ENCODE measurements around the gene MPZ. TPM values are rescaled to one million over a fixed set of nuclear protein-coding genes. Genes with fewer than 3 reads are reported as not detected.

MPZ gene
- total and polyA plus RNA-seq, 9 donors, result 6.5 to 38.1 (median 14.8) TPM

DNA sequence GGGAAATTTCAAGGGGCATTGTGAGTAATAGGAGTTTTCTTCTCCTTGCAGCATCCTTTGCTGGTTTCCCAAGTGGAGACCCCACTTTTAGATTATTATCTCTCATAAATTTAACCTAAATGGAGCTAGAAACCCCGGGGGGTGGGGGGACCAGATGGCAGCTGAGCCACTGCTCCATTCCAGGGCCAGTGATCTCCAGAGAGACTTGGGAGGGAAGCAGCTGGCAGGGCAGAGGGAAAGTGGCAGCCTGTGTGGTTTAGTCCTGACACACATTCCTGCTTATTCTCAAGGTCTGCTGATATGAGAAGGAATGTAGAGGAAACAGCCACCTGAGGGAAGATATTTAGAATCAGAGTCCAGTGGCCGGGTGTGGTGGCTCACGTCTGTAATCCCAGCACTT lies 34.9 kb downstream of the MPZ start:
- H3K27ac ChIP-seq (ENCODE audit: low read length), result no peak overlapping the region
- no peaks in the 10 kb centered on the region for H3K4me1 ChIP-seq (ENCODE audit: control insufficient read depth, insufficient read depth, low read length)
- no peak overlapping the region for H3K4me3 ChIP-seq (ENCODE audit: low read length)
- no peaks in the 10 kb centered on the region for H3K9me3 ChIP-seq (replicated peaks; ENCODE audit: control insufficient read depth, low read depth, low read length)
- no peak for DNase-seq
- no peaks in the 10 kb centered on the region for H3K36me3 ChIP-seq (ENCODE audit: control insufficient read depth, insufficient read depth, low read length)
- peaks cover 2% of the 10 kb centered on the region for H3K27me3 ChIP-seq (ENCODE audit: control insufficient read depth, insufficient read depth, low read length)
- no CpG with 5 or more reads among the region's 3 CpGs for WGBS (ENCODE audit: insufficient coverage)

DNA sequence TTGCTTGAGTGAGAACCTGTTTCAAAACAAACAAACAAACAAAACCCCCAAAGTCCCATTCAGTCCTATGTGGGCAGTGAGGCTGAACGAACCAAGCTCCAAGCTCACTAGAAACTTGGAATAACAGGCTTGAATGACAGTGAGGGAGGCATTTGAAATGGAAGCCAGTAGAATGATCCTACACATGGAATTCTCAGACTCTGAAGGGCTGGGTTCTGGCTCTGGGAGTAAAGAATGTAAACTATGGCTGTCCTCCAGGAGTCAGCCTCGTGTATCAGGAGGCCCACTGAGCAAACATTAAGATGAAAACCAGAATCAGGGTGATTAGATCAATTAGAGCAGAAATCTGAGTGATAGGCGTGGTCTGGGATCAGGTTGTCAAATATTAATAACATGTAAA lies 36.4 kb downstream of the MPZ start:
- Histone ChIP-seq H3K9me3 (replicated peaks; ENCODE audit: control insufficient read depth, low read depth, low read length) (no peaks in the 10 kb centered on the region), H3K27ac (ENCODE audit: low read length) (no peak overlapping the region), H3K4me1 (ENCODE audit: control insufficient read depth, insufficient read depth, low read length) (no peaks in the 10 kb centered on the region), H3K36me3 (ENCODE audit: control insufficient read depth, insufficient read depth, low read length) (no peaks in the 10 kb centered on the region), H3K4me3 (ENCODE audit: low read length) (no peak overlapping the region), H3K27me3 (ENCODE audit: control insufficient read depth, insufficient read depth, low read length) (peaks cover 2% of the 10 kb centered on the region)
- WGBS (ENCODE audit: insufficient coverage), result 0% methylated on average over 1 of the region's 3 CpGs
- no peak for DNase-seq

DNA sequence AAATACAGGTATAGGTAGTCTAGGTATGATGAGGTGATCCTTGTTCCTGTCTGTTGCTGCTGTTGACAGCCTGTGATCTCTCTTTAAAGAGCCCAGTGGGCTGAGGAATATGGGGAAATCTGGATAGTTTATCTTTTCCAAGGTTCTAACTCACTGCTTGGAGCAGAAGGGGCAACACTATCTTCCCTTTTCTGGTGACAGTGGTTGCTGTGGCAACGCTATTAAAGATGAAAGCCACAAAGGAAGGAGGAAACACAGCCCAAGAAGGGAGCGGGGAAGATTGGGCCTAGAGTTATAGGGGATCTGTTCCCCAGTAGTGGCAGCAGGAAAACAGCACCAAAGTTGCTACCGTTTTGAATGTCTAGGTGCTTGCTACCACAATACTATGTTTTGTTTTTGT lies 42.4 kb downstream of the MPZ start:
- Histone ChIP-seq H3K9me3 (replicated peaks; ENCODE audit: control insufficient read depth, low read depth, low read length) (no peaks in the 10 kb centered on the region), H3K36me3 (ENCODE audit: control insufficient read depth, insufficient read depth, low read length) (no peaks in the 10 kb centered on the region), H3K27me3 (ENCODE audit: control insufficient read depth, insufficient read depth, low read length) (no peaks in the 10 kb centered on the region), H3K4me1 (ENCODE audit: control insufficient read depth, insufficient read depth, low read length) (peaks cover 8% of the 10 kb centered on the region), H3K4me3 (ENCODE audit: low read length) (no peak overlapping the region), H3K27ac (ENCODE audit: low read length) (no peak overlapping the region)
- DNase-seq, result peak; percentile 45
- WGBS (ENCODE audit: insufficient coverage), result 60% methylated on average over 2 of the region's 3 CpGs

DNA sequence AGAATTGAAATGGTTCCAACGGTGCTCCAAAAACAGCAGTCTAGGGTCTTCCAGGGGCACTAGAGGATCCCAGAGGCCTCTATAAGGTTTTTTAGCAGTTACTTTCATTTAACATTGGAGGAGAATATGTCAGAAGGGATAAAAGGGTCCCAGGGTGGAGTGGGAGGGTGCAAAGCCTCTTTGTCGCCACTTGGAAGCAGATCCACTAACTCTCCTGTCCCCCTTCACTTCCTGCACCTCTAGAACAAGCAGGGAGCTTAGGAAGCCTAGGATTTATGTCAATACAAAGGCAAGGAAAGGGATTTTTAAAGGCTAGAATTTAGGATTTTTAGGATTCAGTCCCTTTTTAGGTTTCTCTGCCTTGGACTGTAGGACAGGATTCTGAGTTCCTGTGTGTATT lies 42.9 kb downstream of the MPZ start:
- Histone ChIP-seq H3K4me1 (ENCODE audit: control insufficient read depth, insufficient read depth, low read length) (peaks cover 8% of the 10 kb centered on the region), H3K36me3 (ENCODE audit: control insufficient read depth, insufficient read depth, low read length) (no peaks in the 10 kb centered on the region), H3K27me3 (ENCODE audit: control insufficient read depth, insufficient read depth, low read length) (no peaks in the 10 kb centered on the region), H3K4me3 (ENCODE audit: low read length) (no peak overlapping the region), H3K27ac (ENCODE audit: low read length) (no peak overlapping the region), H3K9me3 (replicated peaks; ENCODE audit: control insufficient read depth, low read depth, low read length) (no peaks in the 10 kb centered on the region)
- 14% methylated on average over 1 of the region's 2 CpGs for WGBS (ENCODE audit: insufficient coverage)
- DNase-seq, result no peak

DNA sequence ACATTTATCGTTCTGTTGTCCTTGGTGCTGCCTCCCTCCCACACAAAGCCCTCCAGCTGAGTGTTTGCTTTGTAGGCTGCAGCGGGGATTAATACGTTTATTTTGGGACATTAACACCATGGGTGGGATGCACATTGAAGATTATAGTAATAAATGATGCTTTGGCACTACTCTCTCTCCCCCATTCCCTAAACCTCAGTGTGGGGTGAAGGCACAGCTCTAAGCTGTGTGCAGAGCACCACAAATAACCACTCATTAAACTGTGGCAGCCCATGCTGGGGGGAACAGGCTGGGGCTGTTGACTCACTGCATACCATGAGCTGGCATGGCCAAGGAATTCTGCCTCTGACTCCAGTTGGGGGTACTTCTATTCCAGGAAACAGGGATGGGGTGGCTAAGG lies 43.6 kb downstream of the MPZ start:
- Histone ChIP-seq H3K4me3 (ENCODE audit: low read length) (no peak overlapping the region), H3K4me1 (ENCODE audit: control insufficient read depth, insufficient read depth, low read length) (peaks cover 10% of the 10 kb centered on the region), H3K9me3 (replicated peaks; ENCODE audit: control insufficient read depth, low read depth, low read length) (no peaks in the 10 kb centered on the region), H3K27me3 (ENCODE audit: control insufficient read depth, insufficient read depth, low read length) (peaks cover 3% of the 10 kb centered on the region), H3K36me3 (ENCODE audit: control insufficient read depth, insufficient read depth, low read length) (no peaks in the 10 kb centered on the region), H3K27ac (ENCODE audit: low read length) (no peak overlapping the region)
- DNase-seq, result no peak
- WGBS (ENCODE audit: insufficient coverage), result no CpG with 5 or more reads among the region's 3 CpGs

DNA sequence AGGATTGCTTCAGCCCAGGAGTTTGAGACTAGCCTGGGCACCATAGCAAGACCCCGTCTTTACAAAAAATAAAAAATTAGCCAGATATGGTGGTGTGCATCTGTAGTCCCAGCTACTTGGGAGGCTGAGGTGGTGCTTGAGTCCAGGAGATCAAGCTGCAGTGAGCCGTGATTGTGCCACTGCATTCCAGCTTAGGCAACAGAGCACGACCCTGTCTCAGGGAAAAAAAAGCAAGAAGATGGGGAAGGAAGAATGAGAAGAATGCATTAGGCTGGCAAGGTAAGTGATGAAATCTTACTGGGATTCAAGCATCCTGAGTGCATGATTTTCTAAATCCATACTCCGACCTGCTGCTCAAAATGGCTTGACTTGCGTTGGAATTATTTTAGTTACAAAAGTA lies 44.5 kb downstream of the MPZ start:
- no peaks in the 10 kb centered on the region for H3K36me3 ChIP-seq (ENCODE audit: control insufficient read depth, insufficient read depth, low read length)
- H3K4me1 ChIP-seq (ENCODE audit: control insufficient read depth, insufficient read depth, low read length), result peaks cover 16% of the 10 kb centered on the region
- no peak for DNase-seq
- no peaks in the 10 kb centered on the region for H3K9me3 ChIP-seq (replicated peaks; ENCODE audit: control insufficient read depth, low read depth, low read length)
- H3K27ac ChIP-seq (ENCODE audit: low read length), result no peak overlapping the region
- no peak overlapping the region for H3K4me3 ChIP-seq (ENCODE audit: low read length)
- 67% methylated on average over 3 of the region's 5 CpGs for WGBS (ENCODE audit: insufficient coverage)
- H3K27me3 ChIP-seq (ENCODE audit: control insufficient read depth, insufficient read depth, low read length), result peaks cover 12% of the 10 kb centered on the region

DNA sequence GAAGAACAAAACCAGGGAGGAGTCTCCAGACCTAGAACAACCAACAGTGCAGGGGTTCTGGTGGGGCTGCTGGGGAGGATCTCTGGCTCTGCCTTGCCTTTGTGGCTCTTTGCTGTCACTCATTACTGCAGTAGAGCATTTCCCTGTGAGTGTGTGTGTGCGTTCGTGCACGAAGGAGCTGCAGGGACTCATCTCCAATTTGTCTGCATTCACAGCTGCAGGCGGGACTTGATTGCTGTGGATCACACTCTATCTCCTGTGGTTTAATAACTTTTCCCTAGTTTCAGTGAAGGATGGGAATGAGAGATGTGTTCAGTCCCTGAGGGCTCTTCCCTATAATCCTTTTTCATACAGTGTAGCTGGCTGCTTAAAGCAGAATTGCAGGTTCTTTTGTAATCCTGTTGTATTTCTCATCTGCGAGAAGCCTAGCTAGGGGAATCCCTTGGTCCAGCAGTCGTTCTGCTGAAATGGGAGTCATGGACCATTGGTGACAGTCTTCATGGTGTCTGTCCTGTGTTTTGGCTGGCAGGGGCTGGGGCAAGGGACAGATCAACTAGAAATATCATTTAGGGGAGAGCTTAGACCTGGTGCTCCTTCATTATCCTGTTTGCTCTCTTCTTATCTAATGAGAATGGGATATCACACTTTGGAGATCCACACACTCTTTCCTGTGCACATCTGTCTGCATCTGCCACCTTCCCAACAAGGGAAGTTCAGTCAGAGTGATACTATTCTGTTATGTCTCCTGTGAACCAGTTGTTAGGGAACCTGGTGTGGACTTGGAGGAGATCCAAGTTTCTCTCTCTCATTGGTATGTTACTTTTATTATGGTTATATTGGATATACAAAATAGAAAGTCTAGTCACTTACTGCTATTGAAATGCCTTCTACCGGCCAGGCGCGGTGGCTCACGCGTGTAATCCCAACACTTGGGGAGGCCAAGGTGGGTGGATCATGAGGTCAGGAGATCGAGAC lies 48.2 kb downstream of the MPZ start:
- Histone ChIP-seq H3K36me3 (ENCODE audit: control insufficient read depth, insufficient read depth, low read length) (no peaks in the 10 kb centered on the region), H3K4me3 (ENCODE audit: low read length) (no peak overlapping the region), H3K27me3 (ENCODE audit: control insufficient read depth, insufficient read depth, low read length) (peaks cover 40% of the 10 kb centered on the region), H3K27ac (ENCODE audit: low read length) (no peak overlapping the region), H3K4me1 (ENCODE audit: control insufficient read depth, insufficient read depth, low read length) (peaks cover 24% of the 10 kb centered on the region), H3K9me3 (replicated peaks; ENCODE audit: control insufficient read depth, low read depth, low read length) (peaks cover 9% of the 10 kb centered on the region)
- WGBS (ENCODE audit: insufficient coverage), result 45% methylated on average over 2 of the region's 12 CpGs
- no peak for DNase-seq

DNA sequence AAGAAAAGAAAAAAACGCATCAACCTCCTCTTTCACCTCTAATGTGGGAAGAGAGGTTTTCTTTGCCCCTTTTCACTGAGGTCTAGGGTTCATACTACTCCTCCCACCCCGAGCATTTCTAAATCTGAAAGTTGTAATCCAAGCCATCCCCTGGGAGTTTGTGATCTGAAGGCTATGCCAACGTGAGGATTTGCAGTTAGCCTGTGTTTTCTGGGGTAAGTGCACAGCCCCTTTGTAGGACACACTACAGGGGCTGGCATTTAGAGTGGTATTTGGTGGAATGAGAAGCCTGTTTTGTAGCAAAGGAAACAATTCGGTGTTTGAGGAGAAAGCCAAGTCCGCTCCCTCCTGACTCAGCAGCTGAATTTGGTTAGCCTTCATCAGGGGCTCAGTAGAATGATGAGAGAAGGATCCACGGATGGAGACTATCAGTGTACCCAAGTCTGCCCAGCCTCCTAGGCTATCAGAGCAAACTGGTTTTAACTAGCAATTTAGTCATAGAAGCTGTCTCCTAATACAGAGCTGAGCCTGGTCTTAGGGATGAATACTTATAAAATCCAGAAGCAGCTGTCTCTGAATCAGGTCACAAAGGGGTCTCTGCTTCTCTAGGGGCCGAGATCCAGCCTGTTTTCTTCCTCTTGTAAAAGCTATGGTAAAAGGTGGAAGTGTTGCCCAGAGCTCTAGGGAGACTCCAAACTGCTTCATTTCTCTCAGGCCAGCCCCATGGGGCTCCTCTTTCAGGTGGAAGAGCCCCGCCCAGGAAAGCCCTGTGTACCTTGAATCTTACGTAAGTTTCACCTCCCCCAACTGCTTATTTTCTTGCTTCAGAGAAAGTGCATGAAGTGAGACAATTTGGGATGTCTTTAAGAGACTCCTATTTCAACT lies 49.1 kb downstream of the MPZ start:
- Histone ChIP-seq H3K27me3 (ENCODE audit: control insufficient read depth, insufficient read depth, low read length) (peaks cover 40% of the 10 kb centered on the region), H3K4me1 (ENCODE audit: control insufficient read depth, insufficient read depth, low read length) (peaks cover 18% of the 10 kb centered on the region), H3K4me3 (ENCODE audit: low read length) (no peak overlapping the region), H3K36me3 (ENCODE audit: control insufficient read depth, insufficient read depth, low read length) (no peaks in the 10 kb centered on the region), H3K9me3 (replicated peaks; ENCODE audit: control insufficient read depth, low read depth, low read length) (peaks cover 9% of the 10 kb centered on the region), H3K27ac (ENCODE audit: low read length) (no peak overlapping the region)
- WGBS (ENCODE audit: insufficient coverage), result 14% methylated on average over 3 of the region's 9 CpGs
- no peak for DNase-seq

DNA sequence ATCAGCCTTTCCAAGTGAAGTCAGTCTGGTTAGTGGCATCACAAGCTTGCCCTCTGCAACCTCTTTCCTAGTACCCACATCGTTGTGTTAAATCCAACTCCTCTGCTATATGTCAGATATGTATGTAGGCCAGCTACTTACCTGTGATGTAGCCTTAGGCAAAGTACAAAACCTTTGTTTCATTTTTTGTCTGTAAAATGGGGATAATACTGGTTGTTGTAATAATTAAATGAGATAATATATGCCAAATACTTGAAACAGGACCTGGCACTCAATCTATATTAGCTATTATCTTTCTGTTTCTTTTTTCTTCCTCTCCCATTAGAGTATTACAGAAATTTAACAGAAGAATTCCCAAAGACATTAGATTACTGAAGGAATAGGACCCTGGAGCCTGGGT lies 50.0 kb downstream of the MPZ start:
- Histone ChIP-seq H3K36me3 (ENCODE audit: control insufficient read depth, insufficient read depth, low read length) (no peaks in the 10 kb centered on the region), H3K27me3 (ENCODE audit: control insufficient read depth, insufficient read depth, low read length) (peaks cover 40% of the 10 kb centered on the region), H3K27ac (ENCODE audit: low read length) (no peak overlapping the region), H3K4me1 (ENCODE audit: control insufficient read depth, insufficient read depth, low read length) (peaks cover 18% of the 10 kb centered on the region), H3K9me3 (replicated peaks; ENCODE audit: control insufficient read depth, low read depth, low read length) (peaks cover 9% of the 10 kb centered on the region), H3K4me3 (ENCODE audit: low read length) (no peak overlapping the region)
- DNase-seq, result no peak
- no CpG with 5 or more reads among the region's 1 CpG for WGBS (ENCODE audit: insufficient coverage)

DNA sequence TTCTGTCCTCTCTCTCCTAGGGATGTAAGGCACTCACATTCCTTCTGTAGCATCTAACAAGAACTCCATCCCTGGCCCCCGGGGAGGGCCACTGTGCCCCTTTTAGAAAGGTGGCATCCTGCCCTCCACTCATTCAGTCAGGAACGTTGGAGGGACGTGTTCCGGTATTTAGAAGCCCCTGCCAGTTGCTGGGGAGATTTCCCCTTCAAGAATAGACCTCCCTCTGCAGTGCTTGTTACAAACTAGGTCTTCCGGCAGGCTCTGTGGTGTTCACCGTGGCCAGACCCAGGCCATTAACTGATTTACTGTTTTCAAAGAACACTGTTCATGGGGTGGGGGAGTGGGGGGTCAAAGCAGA lies 50.4 kb downstream of the MPZ start:
- no peaks in the 10 kb centered on the region for H3K36me3 ChIP-seq (ENCODE audit: control insufficient read depth, insufficient read depth, low read length)
- DNase-seq, result no peak
- H3K4me1 ChIP-seq (ENCODE audit: control insufficient read depth, insufficient read depth, low read length), result peaks cover 18% of the 10 kb centered on the region
- H3K27me3 ChIP-seq (ENCODE audit: control insufficient read depth, insufficient read depth, low read length), result peaks cover 40% of the 10 kb centered on the region
- no peak overlapping the region for H3K27ac ChIP-seq (ENCODE audit: low read length)
- H3K9me3 ChIP-seq (replicated peaks; ENCODE audit: control insufficient read depth, low read depth, low read length), result peaks cover 9% of the 10 kb centered on the region
- H3K4me3 ChIP-seq (ENCODE audit: low read length), result no peak overlapping the region
- 57% methylated on average over 1 of the region's 6 CpGs for WGBS (ENCODE audit: insufficient coverage)
